Omental fat pad (tissue), 4 donors: ENCODE results near the gene OPA1. TPM values are rescaled to one million over a fixed set of nuclear protein-coding genes. Genes with fewer than 3 reads are reported as not detected.

Experiments
- ATAC-seq: fragments of 150-250 bp; one replicate; pipeline ENCODE4 v1.9.1; 2016; ENCODE audit warnings: mild to moderate bottlenecking, moderate library complexity; ENCODE audit not compliant: low FRiP score
- DNase-seq: peaks from one replicate; pipeline ENCODE4 v3.0.0-alpha.2; 2019; ENCODE audit warnings: low spot score
- CTCF ChIP-seq, 3 donors: fragments of 450-650 bp; IDR thresholded peaks; one replicate each; pipeline ENCODE4 v1.5.1; 2016 to 2017; ENCODE audit warnings: antibody characterized with exemption in 3 of 3, mild to moderate bottlenecking in 3 of 3, moderate library complexity in 2 of 3
- total RNA-seq, 4 donors: library from RNA; depleted of rRNA; stranded (reverse); fragments of >200 nt; gene quantifications; one replicate each; pipeline ENCODE4 v1.1.0, GENCODE V29; 2016

OPA1 gene
- total RNA-seq, 4 donors from 2014 or later: 40.3 to 64.1 (median 41.9) TPM

GRCh38 chr3:193701953-193702635 is 109.1 kb downstream of the OPA1 start:
- no peak for DNase-seq
- no peak for TF ChIP-seq CTCF (IDR thresholded peaks at IDR 0.05)
- ATAC-seq: no peak

GRCh38 chr3:193702967-193703366 is 110.0 kb downstream of the OPA1 start:
- no peak for TF ChIP-seq CTCF (IDR thresholded peaks at IDR 0.05)
- DNase-seq (no peak), ATAC-seq (no peak)

GRCh38 chr3:193704431-193704830 is 111.4 kb downstream of the OPA1 start:
- DNase-seq (no peak), ATAC-seq (no peak)
- no peak for TF ChIP-seq CTCF (IDR thresholded peaks at IDR 0.05)

GRCh38 chr3:193708270-193708669 is 115.3 kb downstream of the OPA1 start:
- DNase-seq (no peak), ATAC-seq (no peak)
- no peak for TF ChIP-seq CTCF (IDR thresholded peaks at IDR 0.05)

- ATAC-seq (no peak), DNase-seq (no peak)
- no peak for TF ChIP-seq CTCF (IDR thresholded peaks at IDR 0.05)
These were observed 117.5 kb downstream of the OPA1 start for GRCh38 chr3:193710286-193711165.

GRCh38 chr3:193711166-193711485 is 118.1 kb downstream of the OPA1 start:
- TF ChIP-seq CTCF (IDR thresholded peaks at IDR 0.05): no peak
- ATAC-seq: no peak

More at GRCh38 chr3:193711166-193711485, 118.1 kb downstream of the OPA1 start:
- DNase-seq: no peak
